Measurements from ENCODE around the gene LSM10. TPM values are rescaled to one million over a fixed set of nuclear protein-coding genes. Genes with fewer than 3 reads are reported as not detected.

Gene LSM10
- 8.2 and 8.7 TPM in 2 replicates for total RNA-seq

GRCh38 chr1:36397378-36398230 is at the start of gene LSM10:
Gene LSM10 (minus strand): TSS chr1:36397908. CDS start chr1:36394129, 3,779 bp downstream.

GRCh38 chr1:36385410-36386264 is 12.1 kb downstream of the LSM10 start, which contains the start of gene STK40:
Gene STK40 (minus strand): TSS chr1:36385924. CDS start chr1:36361332, 24,592 bp downstream.

Small RNAs within 50 kb of the gene (small RNA-seq; reads per million reads assigned to genes)
- gene RNU4-27P (not detected), gene SNORA63C (1.2 reads per million, percentile 63 among the genes with 10 or more reads in this experiment)

Other genes starting within 250 kb of the LSM10 start
- gene TRAPPC3, start 248.4 kb downstream of the LSM10 start, total RNA-seq: 53.0 and 91.2 TPM in 2 replicates
- 141 and 168 TPM in 2 replicates for gene MAP7D1, start 241.7 kb downstream of the LSM10 start, total RNA-seq
- 90.7 and 97.6 TPM in 2 replicates for gene THRAP3, start 173.5 kb downstream of the LSM10 start, total RNA-seq
- gene SH3D21, start 91.5 kb downstream of the LSM10 start, total RNA-seq: 46.3 and 47.4 TPM in 2 replicates
- gene EVA1B, start 74.3 kb downstream of the LSM10 start, total RNA-seq: 142 and 272 TPM in 2 replicates
- gene STK40, start 12.0 kb downstream of the LSM10 start, total RNA-seq: 20.4 and 39.1 TPM in 2 replicates
- 12.8 and 22.8 TPM in 2 replicates for gene OSCP1, start 52.5 kb upstream of the LSM10 start, total RNA-seq
- 57.7 and 85.7 TPM in 2 replicates for gene MRPS15, start 66.5 kb upstream of the LSM10 start, total RNA-seq
- gene CSF3R, start 85.0 kb upstream of the LSM10 start, total RNA-seq: 1.2 TPM in 1 of 2 replicates, not detected in the other

Data from placental epithelial cell (primary cell).